Measurements from ENCODE around the gene ATP6V1G1.

- TF ChIP-seq POLR2A (IDR thresholded peaks at IDR 0.05) = no peak
- TF ChIP-seq CTCF (IDR thresholded peaks at IDR 0.05) = no peak
These were observed 29.4 kb upstream of the ATP6V1G1 start for GRCh38 chr9:114558027-114558675.
